ENCODE data around the gene LRIG1.
A peak's percentile ranks its signal among the peaks of the same experiment; 100 is the strongest.

LRIG1 gene, protein sequence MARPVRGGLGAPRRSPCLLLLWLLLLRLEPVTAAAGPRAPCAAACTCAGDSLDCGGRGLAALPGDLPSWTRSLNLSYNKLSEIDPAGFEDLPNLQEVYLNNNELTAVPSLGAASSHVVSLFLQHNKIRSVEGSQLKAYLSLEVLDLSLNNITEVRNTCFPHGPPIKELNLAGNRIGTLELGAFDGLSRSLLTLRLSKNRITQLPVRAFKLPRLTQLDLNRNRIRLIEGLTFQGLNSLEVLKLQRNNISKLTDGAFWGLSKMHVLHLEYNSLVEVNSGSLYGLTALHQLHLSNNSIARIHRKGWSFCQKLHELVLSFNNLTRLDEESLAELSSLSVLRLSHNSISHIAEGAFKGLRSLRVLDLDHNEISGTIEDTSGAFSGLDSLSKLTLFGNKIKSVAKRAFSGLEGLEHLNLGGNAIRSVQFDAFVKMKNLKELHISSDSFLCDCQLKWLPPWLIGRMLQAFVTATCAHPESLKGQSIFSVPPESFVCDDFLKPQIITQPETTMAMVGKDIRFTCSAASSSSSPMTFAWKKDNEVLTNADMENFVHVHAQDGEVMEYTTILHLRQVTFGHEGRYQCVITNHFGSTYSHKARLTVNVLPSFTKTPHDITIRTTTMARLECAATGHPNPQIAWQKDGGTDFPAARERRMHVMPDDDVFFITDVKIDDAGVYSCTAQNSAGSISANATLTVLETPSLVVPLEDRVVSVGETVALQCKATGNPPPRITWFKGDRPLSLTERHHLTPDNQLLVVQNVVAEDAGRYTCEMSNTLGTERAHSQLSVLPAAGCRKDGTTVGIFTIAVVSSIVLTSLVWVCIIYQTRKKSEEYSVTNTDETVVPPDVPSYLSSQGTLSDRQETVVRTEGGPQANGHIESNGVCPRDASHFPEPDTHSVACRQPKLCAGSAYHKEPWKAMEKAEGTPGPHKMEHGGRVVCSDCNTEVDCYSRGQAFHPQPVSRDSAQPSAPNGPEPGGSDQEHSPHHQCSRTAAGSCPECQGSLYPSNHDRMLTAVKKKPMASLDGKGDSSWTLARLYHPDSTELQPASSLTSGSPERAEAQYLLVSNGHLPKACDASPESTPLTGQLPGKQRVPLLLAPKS

GRCh38 chr3:66500576-66501482, at the start of gene LRIG1:
LRIG1 (minus strand) TSS chr3:66501022; CDS start chr3:66500407, 615 bp downstream.
- DNase-seq = peak in 1 of 2 donors; percentile 80

DNA sequence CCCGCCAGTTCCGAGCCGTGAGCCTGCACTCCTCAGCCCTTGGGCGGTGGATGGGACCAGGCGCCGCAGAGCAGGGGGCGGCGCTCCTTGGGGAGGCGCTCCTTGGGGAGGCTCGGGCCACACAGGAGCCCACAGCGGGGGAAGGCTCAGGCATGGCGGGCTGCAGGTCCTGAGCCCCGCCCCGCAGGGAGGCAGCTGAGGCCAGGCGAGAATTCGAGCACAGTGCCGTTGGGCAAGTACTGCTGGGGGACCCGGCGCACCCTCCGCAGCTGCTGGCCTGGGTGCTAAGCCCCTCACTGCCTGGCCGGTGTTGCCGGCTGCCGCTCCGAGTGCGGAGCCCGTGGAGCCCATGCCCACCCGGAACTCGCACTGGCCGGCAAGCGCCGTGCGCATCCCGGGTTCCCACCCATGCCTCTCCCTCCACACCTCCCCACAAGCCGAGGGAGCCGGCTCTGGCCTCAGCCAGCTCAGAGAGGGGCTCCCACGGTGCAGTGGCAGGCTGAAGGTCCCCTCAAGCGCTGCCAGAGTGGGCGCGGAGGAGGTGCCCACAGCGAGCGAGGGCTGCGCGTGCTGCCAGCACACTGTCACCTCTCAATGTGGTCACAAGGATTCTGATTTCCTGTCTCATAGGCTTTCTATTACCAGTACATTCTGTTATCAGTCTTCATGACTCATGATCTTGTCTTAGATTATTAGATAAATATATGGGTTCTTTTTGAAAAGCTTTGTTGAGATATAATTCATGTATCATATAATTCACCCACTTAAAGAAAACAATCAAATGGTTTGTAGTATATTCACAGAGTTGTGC, 44.0 kb upstream of the LRIG1 start:
- no peak for DNase-seq

GRCh38 chr3:66542153-66542552, 41.3 kb upstream of the LRIG1 start:
- no peak for DNase-seq

DNA sequence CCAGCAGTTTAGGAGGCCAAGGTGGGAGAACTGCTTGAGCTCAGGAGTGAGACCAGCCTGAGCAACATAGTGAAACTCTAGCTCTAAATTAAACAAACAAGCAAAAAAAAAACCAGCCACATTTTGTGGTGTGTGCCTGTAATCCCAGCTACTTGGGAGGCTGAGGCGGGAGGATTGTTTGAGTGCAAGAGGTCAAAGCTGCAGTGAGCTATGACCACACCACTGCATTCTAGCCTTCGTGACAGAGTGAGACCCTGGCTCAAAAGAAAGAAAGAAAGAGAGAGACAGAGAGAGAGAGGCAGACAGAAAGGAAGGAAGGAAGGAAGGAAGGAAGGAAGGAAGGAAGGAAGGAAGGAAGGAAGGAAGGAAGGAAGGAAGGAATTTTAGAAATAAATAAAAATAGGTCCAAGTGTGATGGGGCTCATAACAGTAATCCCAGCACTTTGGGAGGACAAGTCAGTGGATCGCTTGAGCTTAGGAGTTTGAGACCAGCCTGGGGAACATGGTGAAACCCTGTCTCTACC, 38.7 kb upstream of the LRIG1 start:
- no peak for DNase-seq

- no peak for DNase-seq
Observed at GRCh38 chr3:66538390-66538789, 37.6 kb upstream of the LRIG1 start.

DNA sequence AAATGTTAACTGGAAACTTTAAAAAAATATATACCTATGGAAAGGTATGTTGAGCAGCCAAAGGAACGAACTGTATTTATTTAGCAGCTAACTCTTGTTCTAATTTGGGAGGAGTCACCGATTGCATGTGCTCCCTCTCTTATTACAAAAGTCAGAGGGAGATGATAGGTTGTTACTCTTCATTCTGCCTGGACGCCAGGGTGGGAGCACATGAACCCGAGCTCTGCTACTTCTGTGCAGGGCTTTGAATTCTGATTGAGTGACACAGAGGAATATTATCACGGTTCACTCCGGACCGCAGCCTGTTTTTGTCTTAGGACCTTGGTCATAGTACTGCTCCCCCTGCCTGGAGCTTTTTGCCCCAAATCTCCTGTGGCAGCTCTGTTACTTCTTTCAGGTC, 36.9 kb upstream of the LRIG1 start:
- DNase-seq = no peak

GRCh38 chr3:66536791-66537190, 36.0 kb upstream of the LRIG1 start:
- DNase-seq = no peak

- no peak for DNase-seq
Observed at GRCh38 chr3:66534304-66534845, 33.6 kb upstream of the LRIG1 start.

DNA sequence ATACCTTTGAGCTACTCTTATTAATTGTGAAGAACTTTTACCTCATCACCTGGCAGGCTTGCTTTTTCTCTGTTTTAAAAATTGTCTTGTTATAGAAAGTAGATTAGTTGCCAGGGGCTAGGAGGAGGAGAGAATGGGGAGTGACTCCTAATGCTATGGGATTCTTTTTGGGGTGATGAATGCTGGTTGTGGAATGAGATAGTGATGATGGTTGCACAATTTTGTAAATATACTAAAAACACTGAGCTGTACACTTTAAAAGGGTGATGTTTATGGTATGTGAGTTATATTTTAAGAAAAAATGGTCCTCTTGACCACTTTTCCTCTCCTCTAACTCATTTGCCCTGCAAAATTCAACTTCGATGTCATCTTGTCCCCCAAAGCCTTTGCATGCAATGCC, 31.8 kb upstream of the LRIG1 start:
- DNase-seq = no peak

DNA sequence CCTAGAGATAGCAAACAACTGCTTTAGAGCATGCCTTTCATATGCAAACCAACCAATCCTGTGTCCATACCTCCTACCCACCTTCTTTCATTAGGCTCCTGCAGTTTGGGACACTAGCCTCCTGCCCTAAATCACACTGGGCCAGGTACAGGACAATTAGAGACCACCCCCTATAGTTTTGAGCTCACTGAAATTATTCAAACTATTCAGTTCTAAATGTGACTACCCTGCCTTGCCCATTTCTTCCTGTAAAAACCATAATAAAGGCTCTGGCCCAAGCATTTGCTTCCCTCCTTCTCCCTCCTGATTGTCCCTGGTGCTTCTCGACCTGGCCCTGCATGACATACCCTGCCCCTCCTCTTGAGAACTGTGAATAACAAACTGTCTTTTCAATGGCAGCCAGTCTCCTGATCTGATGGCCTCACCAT, 31.4 kb upstream of the LRIG1 start:
- no peak for DNase-seq

- no peak for DNase-seq
Observed at GRCh38 chr3:66531256-66531655, 30.4 kb upstream of the LRIG1 start.

- no peak for DNase-seq
Observed at GRCh38 chr3:66527246-66527645, 26.4 kb upstream of the LRIG1 start.

DNA sequence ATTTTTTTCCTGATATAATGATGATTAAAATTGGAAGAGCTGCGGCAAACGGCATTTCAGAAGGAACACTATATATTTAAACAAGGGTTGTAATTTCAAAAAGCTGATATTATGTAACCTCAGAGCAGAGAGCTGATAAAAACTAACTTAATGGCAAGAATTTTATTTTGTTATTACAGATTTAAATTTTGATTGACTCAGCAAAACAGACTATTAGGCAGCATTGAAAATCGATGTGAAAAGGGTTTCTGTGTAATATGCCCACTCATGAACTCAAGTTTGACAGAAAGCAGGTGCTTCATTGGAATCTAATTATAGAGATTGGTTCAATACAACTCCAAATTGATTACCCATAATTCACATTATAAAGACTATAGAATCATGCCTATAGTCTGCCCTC, 24.9 kb upstream of the LRIG1 start:
- DNase-seq = no peak

- DNase-seq = no peak
Observed at GRCh38 chr3:66520724-66521123, 19.9 kb upstream of the LRIG1 start.

- no peak for DNase-seq
Observed at GRCh38 chr3:66518644-66519043, 17.8 kb upstream of the LRIG1 start.

GRCh38 chr3:66518126-66518525, 17.3 kb upstream of the LRIG1 start:
- no peak for DNase-seq

- DNase-seq = no peak
Observed at GRCh38 chr3:66517241-66517640, 16.4 kb upstream of the LRIG1 start.

GRCh38 chr3:66508461-66508860, 7.6 kb upstream of the LRIG1 start:
- no peak for DNase-seq

GRCh38 chr3:66507423-66508260, 6.8 kb upstream of the LRIG1 start:
- DNase-seq = no peak

- no peak for DNase-seq
Observed at GRCh38 chr3:66506154-66506553, 5.3 kb upstream of the LRIG1 start.
